Testis (tissue), 3 donors: ENCODE data around the gene PROZ. TPM values are rescaled to one million over a fixed set of nuclear protein-coding genes. Genes with fewer than 3 reads are reported as not detected.

Experiments used
- DNase-seq: peaks from one replicate; pipeline ENCODE4 v3.0.0-alpha.2; 2019
- H3K27ac ChIP-seq, 2 donors: fragments of 200-600 bp; sonication (generic); one replicate each; pipeline ENCODE4 v1.5.1; 2019
- H3K27me3 ChIP-seq: fragments of 200-600 bp; sonication (generic); one replicate; pipeline ENCODE4 v1.5.1; 2019
- H3K36me3 ChIP-seq: fragments of 200-600 bp; sonication (generic); one replicate; pipeline ENCODE4 v1.5.1; 2017; ENCODE audit warnings: low read depth; ENCODE audit errors: missing control alignments
- H3K4me1 ChIP-seq: fragments of 200-600 bp; sonication (generic); one replicate; pipeline ENCODE4 v1.5.1; 2019
- H3K4me3 ChIP-seq, 2 donors: fragments of 200-600 bp; sonication (generic); one replicate each; pipeline ENCODE4 v1.5.1; 2017 to 2019
- H3K9me3 ChIP-seq: fragments of 200-600 bp; sonication (generic); one replicate; pipeline ENCODE4 v1.5.1; 2017
- CTCF ChIP-seq, 3 experiments: fragments of 450-650 bp in 2 of 3; fragments of 200-600 bp in 1 of 3; sonication (generic) in 1 of 3; IDR thresholded peaks; one replicate each; pipeline ENCODE4 v1.5.1; 2016 to 2019; ENCODE audit warnings: antibody characterized with exemption in 3 of 3, mild to moderate bottlenecking in 2 of 3, moderate library complexity in 1 of 3
- POLR2A ChIP-seq: fragments of 450-650 bp; IDR thresholded peaks from one replicate; pipeline ENCODE4 v1.6.1; 2017; ENCODE audit warnings: antibody characterized with exemption, mild to moderate bottlenecking, moderate library complexity
- WGBS, 2 donors: methylation state at CpG; one replicate each; pipeline ENCODE4 v1.1.5; 2018; 5-methylcytosine and 5-hydroxymethylcytosine counted together
- intact Hi-C: fragments of 100-400 bp; cut with DNase I; formaldehyde crosslinking; loops from one replicate; pipeline ENCODE4 v1.15.1; 2023; ENCODE audit warnings: low total_unique reads
- polyA plus RNA-seq: library from polyadenylated mRNA; stranded (reverse); fragments of 350-450 nt; fragmentation: Illumina TruSeq; extraction: RNeasy Lipid Tissue Mini Kit (QIAGEN cat#74804); gene quantifications from one replicate; pipeline ENCODE4 v1.2.3, GENCODE V29; 2014; ENCODE audit warnings: low read depth, low replicate concordance; ENCODE audit not compliant: insufficient read depth
- total RNA-seq, 2 donors: library from RNA; depleted of rRNA; stranded (reverse); fragments of >200 nt; gene quantifications; one replicate each; pipeline ENCODE4 v1.2.3, GENCODE V29; 2016

PROZ gene
- total and polyA plus RNA-seq, 3 donors from 2014 or later = 0.42 to 0.81 (median 0.63) TPM

GRCh38 chr13:113162783-113163685, 4.6 kb downstream of the PROZ start:
- no peak overlapping the region for H3K27ac ChIP-seq
- TF ChIP-seq POLR2A (no peak), CTCF (IDR thresholded peaks at IDR 0.05) (no peak)
- no peak overlapping the region for H3K4me3 ChIP-seq
- intact Hi-C loops = no loop called here
- DNase-seq = no peak
- H3K9me3 ChIP-seq = no peaks in the 10 kb centered on the region
- no peaks in the 10 kb centered on the region for H3K4me1 ChIP-seq
- WGBS, 2 donors = 42 to 61% methylated on average over 20 to 25 of the region's 25 CpGs
- no peaks in the 10 kb centered on the region for H3K36me3 ChIP-seq
- no peaks in the 10 kb centered on the region for H3K27me3 ChIP-seq

GRCh38 chr13:113164492-113164891, 6.0 kb downstream of the PROZ start:
- Histone ChIP-seq H3K4me3 (no peak overlapping the region), H3K36me3 (no peaks in the 10 kb centered on the region), H3K9me3 (no peaks in the 10 kb centered on the region), H3K4me1 (no peaks in the 10 kb centered on the region), H3K27ac (no peak overlapping the region), H3K27me3 (no peaks in the 10 kb centered on the region)
- 77 to 90% methylated on average over 12 of the region's 12 CpGs for WGBS, 2 donors
- DNase-seq = no peak
- TF ChIP-seq POLR2A = no peak
- TF ChIP-seq CTCF (IDR thresholded peaks at IDR 0.05) = no peak
- intact Hi-C loops = no loop called here

GRCh38 chr13:113166266-113166665, 7.8 kb downstream of the PROZ start:
- intact Hi-C loops = no loop called here
- H3K4me3 ChIP-seq = no peak overlapping the region
- H3K27ac ChIP-seq = no peak overlapping the region
- H3K4me1 ChIP-seq = no peaks in the 10 kb centered on the region
- TF ChIP-seq POLR2A = no peak
- TF ChIP-seq CTCF (IDR thresholded peaks at IDR 0.05) = no peak
- 90 to 92% methylated on average over 10 of the region's 10 CpGs for WGBS, 2 donors
- no peaks in the 10 kb centered on the region for H3K27me3 ChIP-seq
- no peaks in the 10 kb centered on the region for H3K36me3 ChIP-seq
- no peaks in the 10 kb centered on the region for H3K9me3 ChIP-seq
- no peak for DNase-seq

GRCh38 chr13:113166681-113167080, 8.2 kb downstream of the PROZ start:
- Histone ChIP-seq H3K36me3 (no peaks in the 10 kb centered on the region), H3K27ac (no peak overlapping the region), H3K4me1 (no peaks in the 10 kb centered on the region), H3K9me3 (no peaks in the 10 kb centered on the region), H3K4me3 (no peak overlapping the region), H3K27me3 (no peaks in the 10 kb centered on the region)
- 89 to 94% methylated on average over 5 of the region's 5 CpGs for WGBS, 2 donors
- no peak for TF ChIP-seq POLR2A
- intact Hi-C loops = no loop called here
- DNase-seq = no peak

GRCh38 chr13:113167155-113167554, 8.7 kb downstream of the PROZ start:
- Histone ChIP-seq H3K27me3 (no peaks in the 10 kb centered on the region), H3K4me3 (no peak overlapping the region), H3K36me3 (no peaks in the 10 kb centered on the region), H3K27ac (no peak overlapping the region), H3K9me3 (no peaks in the 10 kb centered on the region), H3K4me1 (no peaks in the 10 kb centered on the region)
- DNase-seq = no peak
- intact Hi-C loops = no loop called here
- WGBS, 2 donors = 93% methylated on average over 10 of the region's 10 CpGs
- TF ChIP-seq POLR2A (no peak), CTCF (IDR thresholded peaks at IDR 0.05) (no peak)
